Smooth muscle cell (in vitro differentiated cells): ENCODE measurements around the gene TSR3. TPM values are rescaled to one million over a fixed set of nuclear protein-coding genes. Genes with fewer than 3 reads are reported as not detected.

Source experiments
- DNase-seq: peaks from one replicate; lab custom pipeline; 2025; ENCODE audit not compliant: unreplicated experiment; lab: John Stamatoyannopoulos, UW
- H2AFZ ChIP-seq: fragments of 200-600 bp; sonication (generic); 2 replicates; pipeline ENCODE4 v1.6.0; 2016; ENCODE audit warnings: antibody characterized with exemption, low read depth, mild to moderate bottlenecking
- H3F3A ChIP-seq: fragments of 200-600 bp; sonication (generic); 2 replicates; pipeline ENCODE4 v1.6.0; 2017; ENCODE audit warnings: antibody characterized with exemption, low read depth
- H3K27ac ChIP-seq: fragments of 200-600 bp; sonication (generic); 2 replicates; pipeline ENCODE4 v1.5.1; 2016; ENCODE audit warnings: low read depth, mild to moderate bottlenecking
- H3K27me3 ChIP-seq: fragments of 200-600 bp; sonication (generic); 2 replicates; pipeline ENCODE4 v1.6.1; 2016; ENCODE audit warnings: low read depth, mild to moderate bottlenecking
- H3K36me3 ChIP-seq: fragments of 200-600 bp; sonication (generic); 2 replicates; pipeline ENCODE4 v1.5.1; 2016; ENCODE audit warnings: low read depth
- H3K4me1 ChIP-seq: fragments of 200-600 bp; sonication (generic); 2 replicates; pipeline ENCODE4 v1.5.1; 2016; ENCODE audit warnings: low read depth
- H3K4me2 ChIP-seq: fragments of 200-600 bp; sonication (generic); 2 replicates; pipeline ENCODE4 v1.6.0; 2016; ENCODE audit warnings: mild to moderate bottlenecking
- H3K4me3 ChIP-seq: fragments of 200-600 bp; sonication (generic); 2 replicates; pipeline ENCODE4 v1.5.1; 2016; ENCODE audit warnings: mild to moderate bottlenecking
- H3K79me2 ChIP-seq: fragments of 200-600 bp; sonication (generic); 2 replicates; pipeline ENCODE4 v1.6.0; 2016; ENCODE audit warnings: low read depth, mild to moderate bottlenecking
- H3K9ac ChIP-seq: fragments of 200-600 bp; sonication (generic); 2 replicates; pipeline ENCODE4 v1.6.0; 2016; ENCODE audit warnings: low read depth
- H3K9me3 ChIP-seq: fragments of 200-600 bp; sonication (generic); replicated peaks from 2 replicates; pipeline ENCODE4 v1.5.1; 2016; ENCODE audit warnings: low read depth
- H4K20me1 ChIP-seq: fragments of 200-600 bp; sonication (generic); 2 replicates; pipeline ENCODE4 v1.6.0; 2016; ENCODE audit warnings: low read depth
- CTCF ChIP-seq: fragments of 200-600 bp; sonication (generic); IDR thresholded peaks from 2 replicates; pipeline ENCODE4 v1.5.1; 2017; ENCODE audit warnings: borderline replicate concordance, mild to moderate bottlenecking, antibody characterized with exemption; ENCODE audit not compliant: insufficient read depth, poor library complexity, severe bottlenecking
- WGBS: methylation state at CpG from one replicate; pipeline ENCODE4 v1.1.7; 2016; ENCODE audit warnings: low lambda C conversion rate; 5-methylcytosine and 5-hydroxymethylcytosine counted together
- polyA plus RNA-seq: library from polyadenylated mRNA; unstranded; fragments of >200 nt; fragmentation: Nextera tagmentation; extraction: Ambion mirVana; gene quantifications from 2 replicates; pipeline ENCODE4 v1.2.1, GENCODE V29; 2016
- total RNA-seq: library from RNA; depleted of rRNA; stranded (reverse); fragments of >200 nt; gene quantifications from 2 replicates; pipeline ENCODE4 v1.2.3, GENCODE V29; 2014

The TSR3 gene
- total RNA-seq (54.9 and 55.2 TPM in 2 replicates), polyA plus RNA-seq (142 TPM in 2 replicates)

- peak; percentile 54 for DNase-seq
- Histone ChIP-seq H3K4me1 (peaks cover 7% of the 10 kb centered on the region), H4K20me1 (peaks cover 27% of the 10 kb centered on the region), H3K27me3 (no peaks in the 10 kb centered on the region), H2AFZ (peak within 1 kb of the TSS; percentile 83), H3K79me2 (peaks cover 62% of the 10 kb centered on the region), H3K27ac (no peak within 1 kb of the TSS), H3K9ac (peak within 1 kb of the TSS; percentile 91), H3K36me3 (no peaks in the 10 kb centered on the region), H3F3A (no peaks in the 10 kb centered on the region), H3K9me3 (no peaks in the 10 kb centered on the region), H3K4me2 (peak within 1 kb of the TSS; percentile 99), H3K4me3 (peak within 1 kb of the TSS; percentile 97)
- TF ChIP-seq CTCF: no peak
- WGBS: under 1% methylated on average over 76 of the region's 98 CpGs
Observed at GRCh38 chr16:1351582-1352362, at the start of gene TSR3, which contains the start of gene GNPTG. Gene TSR3, minus strand, starts transcription at chr16:1351878. Its CDS starts 74 bp downstream, at chr16:1351804. Gene GNPTG, plus strand, starts transcription at chr16:1351931. Its CDS starts 35 bp downstream, at chr16:1351966.

GRCh38 chr16:1401061-1401757, 49.5 kb upstream of the TSR3 start:
- no peak for TF ChIP-seq CTCF
- Histone ChIP-seq H3F3A (no peaks in the 10 kb centered on the region), H2AFZ (no peak overlapping the region), H3K36me3 (no peaks in the 10 kb centered on the region), H3K9ac (no peak overlapping the region), H4K20me1 (no peaks in the 10 kb centered on the region), H3K4me2 (no peak overlapping the region), H3K27ac (no peak overlapping the region), H3K27me3 (no peaks in the 10 kb centered on the region), H3K79me2 (no peaks in the 10 kb centered on the region), H3K4me1 (no peaks in the 10 kb centered on the region), H3K4me3 (no peak overlapping the region), H3K9me3 (no peaks in the 10 kb centered on the region)
- 93% methylated on average over 28 of the region's 29 CpGs for WGBS
- no peak for DNase-seq

- no peaks in the 10 kb centered on the region for H3K79me2 ChIP-seq
- H3K36me3 ChIP-seq: no peaks in the 10 kb centered on the region
- H4K20me1 ChIP-seq: no peaks in the 10 kb centered on the region
- no peak for DNase-seq
- H3K9me3 ChIP-seq: no peaks in the 10 kb centered on the region
- H3K27me3 ChIP-seq: no peaks in the 10 kb centered on the region
- no peaks in the 10 kb centered on the region for H3K4me1 ChIP-seq
- TF ChIP-seq CTCF: no peak
- H3K27ac ChIP-seq: no peak overlapping the region
- H3F3A ChIP-seq: no peaks in the 10 kb centered on the region
- no peak overlapping the region for H3K4me3 ChIP-seq
- no peak overlapping the region for H3K4me2 ChIP-seq
- 95% methylated on average over 35 of the region's 38 CpGs for WGBS
- no peak overlapping the region for H3K9ac ChIP-seq
- H2AFZ ChIP-seq: no peak overlapping the region
Observed at GRCh38 chr16:1398826-1399581, 47.3 kb upstream of the TSR3 start.
